Sigmoid colon (tissue), 7 donors: ENCODE results near the gene CALML4. TPM values are rescaled to one million over a fixed set of nuclear protein-coding genes. Genes with fewer than 3 reads are reported as not detected.
A peak's percentile ranks its signal among the peaks of the same experiment; 100 is the strongest.

Source experiments
- DNase-seq: peaks from one replicate; pipeline ENCODE4 v3.0.0-alpha.2; 2019
- H3K27ac ChIP-seq, 4 donors: fragments of 200-600 bp; sonication (generic); one replicate each; pipeline ENCODE4 v1.5.1; 2016 to 2019; ENCODE audit warnings: mild to moderate bottlenecking in 1 of 4
- H3K27me3 ChIP-seq, 3 donors: fragments of 200-600 bp; sonication (generic); one replicate each; pipeline ENCODE4 v1.5.1; 2019; ENCODE audit warnings: mild to moderate bottlenecking in 1 of 3
- H3K36me3 ChIP-seq, 4 donors: fragments of 200-600 bp; sonication (generic); one replicate each; pipeline ENCODE4 v1.5.1; 2016 to 2019
- H3K4me1 ChIP-seq, 4 donors: fragments of 200-600 bp; sonication (generic); one replicate each; pipeline ENCODE4 v1.5.1; 2017 to 2019
- H3K4me3 ChIP-seq, 4 donors: fragments of 200-600 bp; sonication (generic); one replicate each; pipeline ENCODE4 v1.5.1; 2017 to 2019; ENCODE audit warnings: mild to moderate bottlenecking in 2 of 4, moderate library complexity in 1 of 4
- H3K9me3 ChIP-seq, 4 donors: fragments of 200-600 bp in 3 of 4; sonication (generic) in 3 of 4; one replicate each; pipeline versions ENCODE4 v1.5.1 to v1.6.1; 2013 to 2019
- EP300 ChIP-seq, 4 donors: sonication (generic); formaldehyde crosslinking; IDR thresholded peaks; one replicate each; pipeline ENCODE4 v1.6.1; 2017; ENCODE audit warnings: antibody characterized with exemption in 4 of 4
- POLR2A ChIP-seq, 2 donors: fragments of 450-650 bp; IDR thresholded peaks; one replicate each; pipeline ENCODE4 v1.6.1; 2016; ENCODE audit warnings: antibody characterized with exemption in 2 of 2, mild to moderate bottlenecking in 2 of 2, moderate library complexity in 2 of 2
- POLR2AphosphoS5 ChIP-seq, 4 donors: sonication (generic); formaldehyde crosslinking; IDR thresholded peaks; one replicate each; pipeline ENCODE4 v1.6.1; 2017; ENCODE audit warnings: antibody characterized with exemption in 4 of 4
- WGBS, 2 donors: extraction: QIAGEN DNeasy Blood & Tissue Kit; methylation state at CpG; one replicate each; pipeline ENCODE4 v1.1.7; 2013; 5-methylcytosine and 5-hydroxymethylcytosine counted together
- intact Hi-C: fragments of 100-400 bp; cut with DNase I; formaldehyde crosslinking; loops from one replicate; pipeline ENCODE4 v1.15.1; 2023
- polyA plus RNA-seq, 3 donors: library from polyadenylated mRNA; stranded (reverse); fragments of 200-250 nt; gene quantifications; one replicate each; pipeline ENCODE4 v1.2.3, GENCODE V29; 2013
- total RNA-seq, 4 donors: library from RNA; depleted of rRNA; stranded (reverse); fragments of >200 nt; gene quantifications; one replicate each; pipeline ENCODE4 v1.1.0, GENCODE V29; 2016
- TF ChIP-seq, protein P1 (sequence below), 4 experiments: fragments of 450-650 bp in 3 of 4; fragments of 200-600 bp in 1 of 4; IDR thresholded peaks; one replicate each; pipeline ENCODE4 v1.5.1; 2016 to 2019; ENCODE audit warnings: antibody characterized with exemption in 4 of 4, mild to moderate bottlenecking in 3 of 4, moderate library complexity in 2 of 4
- donor health status: healthy with polysubstance abuse.
- donor health status: Bipolar disorder and iron deficiency.
- donor health status: healthy.

The CALML4 gene, protein sequence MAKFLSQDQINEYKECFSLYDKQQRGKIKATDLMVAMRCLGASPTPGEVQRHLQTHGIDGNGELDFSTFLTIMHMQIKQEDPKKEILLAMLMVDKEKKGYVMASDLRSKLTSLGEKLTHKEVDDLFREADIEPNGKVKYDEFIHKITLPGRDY
- 10 to 100 TPM in 1 of 4 donors, 1 to 10 TPM in 3; 3.9 to 10.9 (median 5.4) TPM for total RNA-seq
- polyA plus RNA-seq = 100 to 1,000 TPM; 154 to 309 (median 214) TPM

DNA sequence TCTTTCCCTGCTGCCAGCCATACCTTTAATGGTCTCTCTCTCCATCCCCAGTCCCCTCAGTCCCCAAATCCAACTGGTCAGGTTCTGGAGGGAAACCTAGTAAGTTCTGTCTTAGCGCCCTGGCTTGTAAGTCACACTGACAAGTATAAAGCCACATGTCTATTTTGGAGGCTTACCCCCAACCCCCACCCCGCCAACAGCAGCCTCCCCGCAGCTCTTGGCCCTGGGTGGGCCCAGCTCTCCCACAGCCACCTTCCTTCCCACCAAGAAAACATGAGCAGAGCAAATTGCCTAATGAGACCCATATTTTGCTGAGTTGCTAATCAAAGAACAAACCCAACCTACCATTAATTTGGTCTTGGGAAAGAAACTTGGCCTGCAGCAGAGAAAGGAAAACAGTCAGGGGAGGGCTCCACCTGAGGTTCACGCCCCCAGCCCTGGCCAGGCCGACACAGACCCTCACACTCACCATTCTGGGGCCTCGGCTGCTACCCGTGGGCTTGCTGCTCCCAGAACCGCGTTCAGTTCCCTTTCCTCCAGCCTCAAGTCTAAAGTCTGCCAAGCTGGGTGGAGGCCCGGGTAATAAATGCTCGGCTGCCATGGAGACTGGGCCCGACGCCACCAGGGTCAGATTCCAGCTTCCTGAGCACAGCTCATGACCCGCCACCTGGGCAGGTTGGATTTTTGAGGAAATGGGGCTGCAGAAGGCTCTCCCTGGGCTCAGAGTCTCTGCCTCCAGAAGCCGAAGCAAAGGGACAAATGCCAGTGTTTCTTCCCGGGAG lies at the start of gene CALML4:
CALML4 (minus strand) TSS at position 557 of the 782 bp plus-strand sequence; CDS start at position 472, 85 bp downstream.
- WGBS, 2 donors = 9 to 37% methylated on average over 16 of the region's 16 CpGs
- TF ChIP-seq, protein P1, sequence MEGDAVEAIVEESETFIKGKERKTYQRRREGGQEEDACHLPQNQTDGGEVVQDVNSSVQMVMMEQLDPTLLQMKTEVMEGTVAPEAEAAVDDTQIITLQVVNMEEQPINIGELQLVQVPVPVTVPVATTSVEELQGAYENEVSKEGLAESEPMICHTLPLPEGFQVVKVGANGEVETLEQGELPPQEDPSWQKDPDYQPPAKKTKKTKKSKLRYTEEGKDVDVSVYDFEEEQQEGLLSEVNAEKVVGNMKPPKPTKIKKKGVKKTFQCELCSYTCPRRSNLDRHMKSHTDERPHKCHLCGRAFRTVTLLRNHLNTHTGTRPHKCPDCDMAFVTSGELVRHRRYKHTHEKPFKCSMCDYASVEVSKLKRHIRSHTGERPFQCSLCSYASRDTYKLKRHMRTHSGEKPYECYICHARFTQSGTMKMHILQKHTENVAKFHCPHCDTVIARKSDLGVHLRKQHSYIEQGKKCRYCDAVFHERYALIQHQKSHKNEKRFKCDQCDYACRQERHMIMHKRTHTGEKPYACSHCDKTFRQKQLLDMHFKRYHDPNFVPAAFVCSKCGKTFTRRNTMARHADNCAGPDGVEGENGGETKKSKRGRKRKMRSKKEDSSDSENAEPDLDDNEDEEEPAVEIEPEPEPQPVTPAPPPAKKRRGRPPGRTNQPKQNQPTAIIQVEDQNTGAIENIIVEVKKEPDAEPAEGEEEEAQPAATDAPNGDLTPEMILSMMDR (IDR thresholded peaks at IDR 0.05) = no peak
- TF ChIP-seq EP300 (IDR thresholded peaks at IDR 0.05) = no peak
- peak in 1 of 2 donors; percentile 57 for TF ChIP-seq POLR2A (IDR thresholded peaks at IDR 0.05)
- TF ChIP-seq POLR2AphosphoS5 (IDR thresholded peaks at IDR 0.05) = peak in 2 of 4 donors; percentile 28 to 53
- Histone ChIP-seq H3K27me3 (no peaks in the 10 kb centered on the region), H3K9me3 (no peaks in the 10 kb centered on the region), H3K36me3 (no peaks in the 10 kb centered on the region), H3K4me3 (peak within 1 kb of the TSS; percentile 7 to 34 (median 22)), H3K27ac (peak within 1 kb of the TSS; percentile 27 to 61 (median 41)), H3K4me1 (peaks cover 0 to 39% (median 35%) of the 10 kb centered on the region in 4 donors)
- intact Hi-C loops = loop anchor here (10.0 kb wide), 1 partner anchor 660 kb away; the partner anchor contains the start of gene MAP2K5
- DNase-seq = peak; percentile 86

DNA sequence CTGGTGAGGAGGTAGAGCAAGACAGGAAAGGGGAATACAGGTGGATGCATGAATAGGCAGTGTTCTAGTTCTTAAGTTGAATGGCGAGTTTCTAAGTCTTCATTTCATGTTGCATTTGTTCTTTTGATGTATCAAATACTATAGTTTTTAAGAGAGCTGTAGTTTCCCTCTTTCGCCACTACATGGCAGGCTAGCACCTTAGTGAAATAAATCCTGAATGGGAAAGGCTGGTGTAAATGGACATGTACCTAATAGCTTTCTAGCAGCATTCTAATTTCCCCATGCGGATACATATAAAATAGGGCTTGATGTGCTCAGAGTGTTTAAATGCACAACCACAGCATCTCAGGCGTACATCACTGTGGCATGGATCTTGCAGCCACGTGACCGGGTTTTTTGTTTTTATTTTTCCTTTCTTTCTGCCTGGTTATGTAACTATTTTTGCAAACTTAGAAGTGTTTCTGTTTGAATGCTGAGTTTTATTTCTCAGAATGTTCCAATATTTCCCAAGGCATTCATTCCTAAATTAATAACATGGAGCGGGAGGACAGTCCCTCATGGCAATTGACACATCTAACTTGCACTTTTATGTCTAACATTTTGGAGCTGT lies 47.9 kb upstream of the CALML4 start:
- DNase-seq = no peak
- H3K36me3 ChIP-seq = no peaks in the 10 kb centered on the region
- TF ChIP-seq POLR2AphosphoS5 (IDR thresholded peaks at IDR 0.05) = no peak
- TF ChIP-seq, protein P1 (IDR thresholded peaks at IDR 0.05) = peak; percentile 69 to 86 (median 80)

DNA sequence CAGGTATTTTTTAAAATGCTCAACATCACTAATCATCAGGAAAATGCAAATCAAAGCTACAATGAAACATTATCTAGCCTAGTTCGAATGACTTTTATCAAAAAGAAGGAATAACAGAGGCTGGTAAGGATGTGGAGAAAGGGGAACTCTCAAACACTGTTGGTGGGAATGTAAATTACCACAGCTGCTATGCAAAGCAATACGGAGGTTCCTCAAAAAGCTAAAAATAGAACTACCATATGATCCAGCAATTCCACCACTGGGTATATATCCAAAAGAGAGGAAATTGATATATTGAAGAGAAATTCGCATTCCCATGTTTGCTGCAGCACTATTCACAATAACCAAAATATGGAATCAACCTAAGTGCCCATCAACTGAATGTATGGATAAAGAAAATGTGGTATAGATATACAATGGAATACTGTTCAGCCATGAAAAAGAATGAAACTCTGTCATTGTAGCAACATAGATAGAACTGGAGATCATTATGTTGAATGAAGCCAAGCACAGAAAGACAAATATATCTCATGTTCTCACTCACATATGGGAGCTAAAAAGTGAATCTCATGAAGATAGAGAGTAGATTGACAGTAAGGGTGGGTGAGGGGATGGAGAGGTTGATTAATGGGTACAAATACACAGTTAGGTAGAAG lies 44.1 kb upstream of the CALML4 start:
- 52 to 79% methylated on average over 3 of the region's 3 CpGs for whole genome bisulfite sequencing, 2 donors
- intact Hi-C loops = no loop called here
- peaks cover 0 to 3% (median 0%) of the 10 kb centered on the region in 4 donors for H3K4me1 ChIP-seq
- TF ChIP-seq, protein P1 (IDR thresholded peaks at IDR 0.05) = no peak
- no peak for TF ChIP-seq POLR2A (IDR thresholded peaks at IDR 0.05)
- no peak for TF ChIP-seq POLR2AphosphoS5 (IDR thresholded peaks at IDR 0.05)
- no peak for TF ChIP-seq EP300 (IDR thresholded peaks at IDR 0.05)
- no peaks in the 10 kb centered on the region for H3K27me3 ChIP-seq
- no peak for DNase-seq
- H3K27ac ChIP-seq = no peak overlapping the region
- H3K4me3 ChIP-seq = no peak overlapping the region
- no peaks in the 10 kb centered on the region for H3K36me3 ChIP-seq
- H3K9me3 ChIP-seq = peaks cover 0 to 1% (median 0%) of the 10 kb centered on the region in 4 donors

More for the DNA sequence above, 47.9 kb upstream of the CALML4 start:
- Histone ChIP-seq H3K9me3 (no peaks in the 10 kb centered on the region), H3K4me3 (no peak overlapping the region), H3K27ac (no peak overlapping the region), H3K27me3 (no peaks in the 10 kb centered on the region), H3K4me1 (peaks cover 0 to 18% (median 14%) of the 10 kb centered on the region in 4 donors)
- intact Hi-C loops = loop anchor here (1.0 to 10.0 kb wide), 2 partner anchors 53 to 422 kb away; no protein-coding TSS in a partner anchor
- 34 to 41% methylated on average over 7 of the region's 7 CpGs for WGBS, 2 donors

DNA sequence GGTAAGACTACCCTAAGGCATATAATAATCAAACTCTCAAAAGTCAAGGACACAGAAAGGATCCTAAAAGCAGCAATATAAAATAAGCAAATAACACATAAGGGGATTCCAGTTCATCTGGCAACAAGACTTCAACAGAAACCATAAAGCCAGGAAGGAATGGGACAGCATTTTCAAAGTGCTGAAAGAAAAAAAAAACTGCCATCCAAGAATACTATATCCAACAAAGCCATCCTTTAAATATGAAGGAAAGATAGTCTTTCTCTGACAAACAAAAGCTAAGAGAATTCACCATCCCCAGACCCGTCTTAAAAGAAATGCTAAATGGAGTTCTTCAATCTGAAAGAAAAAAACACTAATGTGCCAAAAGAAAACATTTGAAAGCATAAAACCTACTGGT lies 39.1 kb upstream of the CALML4 start:
- no peak overlapping the region for H3K4me3 ChIP-seq
- H3K27me3 ChIP-seq = no peaks in the 10 kb centered on the region
- WGBS, 2 donors = 94 to 100% methylated on average over 1 of the region's 1 CpG
- no peak for TF ChIP-seq POLR2AphosphoS5 (IDR thresholded peaks at IDR 0.05)
- no peak for TF ChIP-seq EP300 (IDR thresholded peaks at IDR 0.05)
- TF ChIP-seq POLR2A (IDR thresholded peaks at IDR 0.05) = no peak
- TF ChIP-seq, protein P1 (IDR thresholded peaks at IDR 0.05) = no peak
- no peaks in the 10 kb centered on the region for H3K4me1 ChIP-seq
- intact Hi-C loops = no loop called here
- peaks cover 0 to 3% (median 1%) of the 10 kb centered on the region in 4 donors for H3K9me3 ChIP-seq
- H3K36me3 ChIP-seq = no peaks in the 10 kb centered on the region
- H3K27ac ChIP-seq = no peak overlapping the region
- DNase-seq = no peak
